ENCODE results near the gene ITIH6.
"Not testable (repeated sequence)": the region's sequence is repeated elsewhere in the genome, so short reads cannot be mapped to it uniquely, and the experiment has no call there.

Gene ITIH6

DNA sequence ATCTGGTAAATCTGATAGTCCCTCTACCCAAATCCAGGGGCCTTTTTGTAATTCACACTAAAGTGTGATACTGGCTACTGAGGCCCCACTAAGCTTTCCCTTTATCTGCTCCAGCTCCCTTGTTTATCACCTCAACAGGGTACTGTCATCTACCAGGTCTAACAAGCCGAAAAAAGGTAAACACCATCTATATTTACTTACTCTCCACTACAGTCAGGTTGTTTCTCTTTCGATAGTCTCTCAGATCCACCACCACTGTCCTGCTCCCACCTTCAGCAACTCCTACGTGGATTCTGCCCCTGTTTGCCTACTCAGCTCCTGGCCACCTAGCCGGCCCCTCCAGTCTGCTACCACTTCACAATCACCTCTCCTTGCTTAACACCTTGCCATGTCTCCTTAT is 3.3 kb downstream of the ITIH6 start:
- DNase-seq = no peak

DNA sequence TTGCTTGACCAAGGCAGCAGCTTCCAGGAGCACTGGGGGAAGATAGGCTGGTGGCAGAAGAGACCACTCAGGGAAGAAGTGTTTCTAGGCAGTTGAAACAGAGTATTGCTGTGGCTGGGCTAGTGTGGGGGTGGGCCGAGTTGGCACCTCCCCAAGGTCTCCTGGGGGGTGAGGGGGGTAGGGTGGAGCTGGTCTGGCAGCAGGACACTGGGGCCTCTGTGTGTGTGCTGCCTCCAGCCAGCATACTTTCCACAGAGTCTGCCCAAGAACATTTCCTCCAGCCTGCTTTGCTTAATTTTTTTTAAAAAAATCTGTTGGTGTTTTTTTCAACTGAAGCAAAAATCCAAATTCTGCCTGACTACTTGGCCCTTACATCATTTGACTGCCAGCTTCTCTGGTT is 4.0 kb downstream of the ITIH6 start:
- no peak for DNase-seq

DNA sequence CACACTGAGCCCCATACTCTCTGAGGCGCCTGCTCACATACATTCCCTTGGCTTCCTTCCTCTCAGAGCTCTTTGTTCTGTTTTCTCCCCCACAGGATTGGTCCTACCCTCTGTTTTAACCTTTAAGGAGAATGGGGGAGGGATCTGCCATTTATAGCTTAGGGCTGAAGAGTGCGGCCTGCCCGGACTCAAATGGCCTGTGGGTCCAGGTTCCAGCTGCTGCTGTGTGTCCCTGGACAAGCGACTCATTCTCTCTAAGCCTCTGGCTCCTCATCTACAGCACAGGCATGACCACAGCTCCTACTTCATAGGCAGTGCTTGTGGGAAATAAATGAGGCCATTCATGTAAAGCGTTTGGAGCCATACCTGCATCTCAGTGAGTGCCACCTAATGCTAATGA is 8.7 kb downstream of the ITIH6 start:
- DNase-seq = not testable (repeated sequence)

DNA sequence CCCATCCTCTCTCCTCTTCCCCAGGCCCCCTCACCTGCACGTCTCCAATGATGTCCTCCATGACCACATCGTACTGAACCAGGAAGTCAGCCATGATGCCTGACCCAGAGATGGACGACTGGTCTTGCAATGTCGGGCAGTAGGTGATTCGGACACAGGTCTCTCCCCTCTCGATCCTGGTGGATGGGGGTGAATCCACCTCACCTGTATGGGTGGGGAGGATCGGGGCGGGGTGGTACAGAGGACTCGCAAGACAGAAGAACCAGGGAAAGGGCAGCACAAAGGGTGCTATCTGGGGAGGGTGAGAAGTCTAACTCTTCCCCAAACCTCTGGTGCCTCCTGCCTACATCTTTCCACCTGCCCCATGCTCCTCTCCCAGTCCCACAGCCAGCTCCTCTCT is 9.6 kb downstream of the ITIH6 start:
- DNase-seq = no peak

DNA sequence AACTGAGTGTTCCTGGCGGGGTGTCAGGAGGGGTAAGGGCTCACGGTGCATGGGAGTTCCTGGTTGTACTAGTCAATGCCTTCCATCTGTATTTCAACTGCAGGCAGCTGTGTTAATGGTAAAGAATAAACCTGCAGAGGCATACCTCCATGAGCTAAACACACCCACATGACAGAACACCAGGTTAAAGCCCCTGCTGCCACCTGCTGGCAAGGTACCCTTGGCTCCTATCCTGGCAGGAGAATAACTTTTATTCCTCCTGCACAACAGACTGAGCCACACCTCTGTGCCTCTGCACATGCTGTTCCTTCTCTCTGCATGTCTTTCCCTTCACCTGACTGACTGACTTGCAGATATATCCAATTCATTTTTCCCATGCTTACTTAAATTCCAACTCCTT is 11.1 kb downstream of the ITIH6 start:
- no peak for DNase-seq

DNA sequence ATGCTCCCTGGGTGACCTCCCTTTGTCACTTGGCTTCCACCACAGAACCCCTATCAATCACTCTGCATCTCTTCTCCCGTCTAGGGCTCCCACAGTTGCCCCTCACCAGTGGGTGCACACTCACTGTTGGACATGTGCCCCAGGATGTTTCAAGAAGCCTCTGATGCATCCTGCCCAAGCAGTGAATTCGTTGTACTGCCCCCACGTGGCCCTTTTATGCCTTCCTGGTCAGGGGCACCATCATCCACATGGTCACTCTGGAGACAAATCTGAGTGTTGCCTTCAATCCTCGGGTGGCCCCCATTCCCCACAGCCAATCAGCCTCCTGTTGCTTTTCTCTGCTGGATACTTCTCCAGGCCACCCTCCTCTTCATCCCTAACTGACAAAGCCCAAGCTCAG is 12.2 kb downstream of the ITIH6 start:
- no peak for DNase-seq

DNA sequence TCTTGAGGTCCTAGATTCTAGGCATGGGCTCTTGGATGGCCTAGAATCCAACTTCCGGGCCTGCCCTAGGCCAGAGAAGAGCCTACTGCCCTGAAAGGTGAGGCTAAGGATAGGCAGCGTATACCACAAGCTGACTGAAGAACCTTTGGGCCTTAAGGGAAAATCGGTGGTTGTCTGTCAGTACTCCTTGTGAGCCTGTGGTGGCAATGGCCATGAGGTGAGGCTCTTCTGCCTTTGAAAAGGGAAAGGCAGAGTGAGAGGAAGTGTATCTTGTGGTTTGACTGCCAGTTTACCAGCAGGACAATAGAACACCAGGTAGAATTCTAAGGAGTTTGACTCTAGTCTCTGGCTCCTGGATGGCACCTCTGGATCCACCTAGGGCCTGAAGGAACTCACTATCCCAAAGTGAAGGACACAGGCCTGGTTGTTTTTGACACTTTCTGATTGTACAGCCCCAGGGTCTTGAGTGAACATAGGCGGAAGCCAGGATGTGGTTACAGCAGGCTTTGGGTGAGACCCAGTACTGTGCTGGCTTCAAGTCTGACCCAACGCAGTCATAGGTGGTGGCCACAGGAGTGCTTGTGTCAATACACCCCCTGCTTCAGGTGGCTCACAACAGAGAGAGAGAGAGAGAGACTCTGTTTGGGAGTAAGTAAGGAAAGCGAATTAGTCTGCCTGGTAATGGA is 20.9 kb downstream of the ITIH6 start:
- DNase-seq = no peak

DNA sequence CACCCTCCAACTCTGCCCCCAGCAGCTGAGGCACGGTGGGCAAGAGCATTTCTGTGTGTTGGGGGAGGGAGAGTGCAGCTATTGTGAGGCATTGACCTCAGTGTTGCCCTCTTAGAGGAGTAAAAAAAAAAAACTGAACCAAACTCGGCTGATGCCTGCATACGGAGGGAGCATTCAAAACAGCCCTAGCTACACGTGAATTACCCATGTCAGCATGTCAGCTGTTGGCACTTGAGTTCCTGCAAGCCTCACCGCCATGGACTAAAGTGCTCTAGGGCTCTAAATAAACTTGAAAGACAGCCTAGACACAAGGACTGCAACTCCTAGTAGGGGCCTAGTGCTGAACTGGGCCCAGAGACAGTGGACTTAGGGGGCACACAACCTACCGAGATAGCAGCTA is 22.0 kb downstream of the ITIH6 start:
- no peak for DNase-seq

DNA sequence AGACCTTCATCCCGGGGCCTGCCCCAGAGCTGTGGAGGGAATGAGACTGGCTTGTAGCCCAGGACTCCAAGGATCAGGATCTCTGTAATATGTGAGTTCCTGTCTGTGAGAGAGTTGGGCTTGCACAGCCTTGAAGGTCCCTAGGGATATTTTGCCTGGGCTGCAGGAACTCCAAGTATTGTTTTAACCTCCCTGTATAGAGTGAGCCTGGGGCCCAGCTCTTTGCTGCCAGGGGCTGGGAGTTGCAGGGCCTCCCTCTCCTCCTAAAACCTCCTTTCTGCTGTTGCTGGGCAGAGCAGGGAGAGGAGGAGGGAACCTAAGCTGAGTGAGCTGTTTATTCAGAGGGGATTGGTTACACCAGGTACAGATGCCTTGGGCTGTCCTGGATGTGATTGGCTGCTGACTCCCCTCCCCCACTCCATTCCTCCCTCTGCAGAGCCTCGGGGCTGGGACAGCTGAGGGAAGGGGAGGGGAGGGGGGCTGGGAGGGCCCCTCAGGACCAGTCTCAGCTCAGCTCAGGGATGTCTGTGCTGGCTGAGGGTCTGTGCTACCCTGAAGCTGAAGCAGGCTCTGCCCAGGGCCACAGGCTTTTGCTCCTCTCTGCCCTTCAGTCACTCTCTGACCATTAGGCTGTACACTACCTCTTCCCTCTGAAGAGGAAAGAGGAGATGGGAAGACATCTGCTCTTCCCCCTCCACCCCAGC is 23.5 kb downstream of the ITIH6 start:
- peak; percentile 70 for DNase-seq

DNA sequence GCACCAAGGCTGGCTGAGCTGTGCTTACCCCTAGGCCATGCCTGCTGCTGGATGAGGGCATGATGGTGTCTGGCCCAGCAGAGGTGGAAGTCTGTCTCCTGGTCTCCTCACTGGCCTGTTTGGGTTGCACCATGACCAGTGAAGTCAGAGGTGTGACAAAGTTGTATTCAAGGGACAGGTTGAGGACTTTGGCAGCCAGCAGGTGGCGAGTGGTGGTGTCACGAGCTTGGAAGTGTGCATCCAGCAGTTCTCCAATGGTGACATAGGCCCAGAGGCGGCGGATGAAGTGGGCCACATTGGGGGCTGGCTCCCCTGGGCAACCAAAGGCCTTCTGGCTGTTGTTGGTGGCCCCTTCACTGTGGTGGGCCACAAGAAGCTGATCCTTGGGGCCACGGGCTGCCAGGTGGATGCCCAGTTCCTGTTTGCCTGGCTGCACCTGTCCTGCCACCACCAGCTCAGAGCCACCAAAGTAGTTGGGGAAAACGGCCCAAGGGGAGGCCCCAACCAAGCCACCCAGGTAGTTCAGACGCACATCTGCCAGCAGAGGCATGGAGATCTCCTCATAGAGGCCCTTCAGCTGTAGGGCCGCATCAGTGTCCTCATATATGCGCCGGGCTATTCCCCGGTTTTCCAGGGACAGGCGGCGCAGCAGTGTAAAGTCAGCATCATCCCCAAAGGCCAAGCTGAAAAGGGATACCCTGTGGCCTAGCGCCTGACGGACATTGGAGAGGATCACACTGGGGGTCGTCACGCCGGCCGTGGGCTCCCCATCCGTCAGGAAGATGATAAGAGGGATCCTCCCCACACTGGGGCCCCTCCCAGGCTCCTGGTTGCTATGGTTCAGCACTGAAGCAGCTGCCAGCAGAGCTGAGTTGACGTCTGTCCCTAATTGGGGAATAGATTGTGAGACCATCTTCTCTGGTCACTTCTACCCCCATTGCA is 39.7 kb downstream of the ITIH6 start:
- no peak for DNase-seq

DNA sequence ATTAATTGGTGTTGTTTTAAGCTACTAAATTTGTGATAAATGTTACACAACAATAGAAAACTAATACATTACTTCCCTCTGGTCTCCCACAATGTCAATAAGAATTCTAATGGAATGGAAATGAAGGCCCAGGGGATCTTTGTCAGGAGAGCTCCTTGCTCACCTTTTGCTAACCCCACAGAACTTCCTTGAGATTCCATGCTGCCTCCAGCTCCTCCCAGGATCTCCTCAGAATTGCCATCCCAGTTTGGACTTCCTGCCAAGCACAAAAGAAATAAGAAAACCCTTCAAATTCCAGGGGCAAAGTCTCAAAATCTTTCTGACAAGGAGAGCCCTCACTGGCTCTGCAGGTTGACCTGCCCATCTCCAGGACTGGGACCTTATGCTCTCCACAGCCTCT is 43.2 kb downstream of the ITIH6 start:
- DNase-seq = no peak

DNA sequence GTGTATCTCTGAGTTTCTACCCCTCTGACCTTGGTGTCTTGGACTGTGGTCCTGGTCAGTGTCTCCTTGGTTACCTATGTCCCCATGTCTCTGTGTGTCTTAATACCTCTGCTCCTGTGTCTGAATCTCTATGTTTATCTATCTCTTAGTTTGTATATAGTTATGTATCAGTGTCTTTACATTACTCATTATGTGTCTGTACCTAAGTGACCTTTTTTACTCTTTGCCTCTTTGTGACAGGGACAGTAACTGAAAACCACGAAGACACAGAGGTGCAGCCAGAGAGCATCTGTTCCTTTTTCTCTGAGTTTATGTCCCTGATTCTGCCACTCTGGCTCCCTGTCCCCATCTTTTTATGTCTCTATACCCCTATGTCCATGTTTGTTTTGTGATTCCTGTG is 49.4 kb downstream of the ITIH6 start:
- DNase-seq = no peak

DNA sequence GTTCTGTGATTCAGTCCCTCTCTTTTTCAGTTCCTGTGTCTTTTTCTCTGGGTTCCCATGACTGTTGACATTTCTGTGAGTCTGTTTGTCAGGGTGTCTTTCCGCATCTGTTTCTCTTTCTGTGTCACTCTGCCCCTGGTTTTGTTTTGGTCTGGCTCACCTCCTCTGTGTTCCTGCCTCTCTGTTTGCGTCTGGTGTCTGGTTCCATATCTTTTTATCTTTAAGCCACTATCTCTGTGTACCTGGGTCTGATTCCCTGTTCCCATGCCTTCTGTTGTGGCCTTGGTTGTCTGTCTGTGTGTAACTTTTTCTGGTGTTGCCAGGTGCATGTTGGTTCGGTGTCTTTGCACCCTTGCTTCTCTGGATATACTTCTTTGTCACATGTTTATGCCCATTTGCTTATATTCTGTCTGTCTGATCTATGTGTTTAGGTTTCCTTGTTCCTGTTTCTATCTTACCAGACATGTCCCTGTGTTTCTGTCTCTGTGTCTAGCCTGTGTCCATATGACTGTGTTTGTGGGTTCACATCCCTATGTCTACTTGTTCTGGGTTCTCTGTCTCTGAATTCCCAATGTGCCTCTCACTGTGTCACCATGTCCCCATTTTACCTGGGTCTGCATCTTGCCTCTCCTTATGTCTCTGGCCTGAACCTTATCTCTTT is 50.2 kb downstream of the ITIH6 start:
- no peak for DNase-seq

DNA sequence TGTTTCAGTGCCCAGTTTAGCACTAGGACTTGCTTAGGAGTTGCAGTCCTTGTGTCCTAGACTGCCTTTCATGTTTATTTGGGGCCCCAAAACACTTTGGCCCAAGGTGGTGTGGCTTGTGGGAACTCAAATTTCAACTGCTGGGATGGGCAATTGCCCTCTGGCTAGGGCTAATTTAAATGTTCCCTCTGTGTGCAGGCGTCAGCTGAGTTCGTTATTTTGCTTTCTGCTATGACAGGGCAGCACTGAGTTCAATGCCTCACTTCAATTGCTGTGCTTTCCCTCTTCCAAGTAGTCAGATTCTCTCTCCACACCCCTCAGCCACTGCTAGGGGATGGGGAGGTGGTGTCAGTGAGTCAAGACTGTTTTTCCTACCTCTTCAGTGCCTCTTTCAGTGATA is 51.1 kb downstream of the ITIH6 start:
- DNase-seq = no peak

DNA sequence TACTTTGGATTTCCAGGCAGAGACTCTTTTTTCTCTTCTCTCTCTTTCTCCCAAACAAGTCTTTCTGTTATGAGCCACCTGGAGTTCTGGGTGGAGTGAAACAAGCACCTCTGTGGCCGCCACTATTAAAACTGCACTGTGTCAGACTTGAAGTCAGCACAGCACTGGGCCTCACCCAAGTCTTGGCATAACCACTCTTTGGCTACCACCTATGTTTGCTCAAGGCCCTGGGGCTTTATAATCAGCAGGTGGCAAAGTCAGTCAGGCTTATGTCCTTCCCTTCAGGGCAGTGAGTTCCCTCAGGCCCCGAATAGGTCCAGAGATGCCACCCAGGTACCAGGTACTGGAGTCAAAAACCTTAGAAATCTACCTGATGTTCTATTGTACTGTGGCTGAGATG is 52.4 kb downstream of the ITIH6 start:
- DNase-seq = no peak

DNA sequence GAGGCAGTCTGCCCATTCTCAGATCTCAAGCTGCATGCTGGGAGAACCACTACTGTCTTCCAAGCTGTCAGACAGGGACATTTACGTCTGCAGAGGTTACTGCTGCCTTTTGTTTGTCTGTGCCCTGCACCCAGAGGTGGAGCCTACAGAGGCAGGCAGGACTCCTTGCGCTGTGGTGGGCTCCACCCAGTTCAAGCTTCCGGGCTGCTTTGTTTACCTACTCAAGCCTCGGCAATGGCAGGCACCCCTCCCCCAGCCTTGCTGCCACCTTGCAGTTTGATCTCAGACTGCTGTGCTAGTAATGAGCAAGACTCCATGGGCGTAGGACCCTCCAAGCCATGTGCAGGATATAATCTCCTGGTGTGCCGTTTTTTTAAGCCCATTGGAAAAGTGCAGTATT is 59.5 kb downstream of the ITIH6 start:
- DNase-seq = not testable (repeated sequence)

DNA sequence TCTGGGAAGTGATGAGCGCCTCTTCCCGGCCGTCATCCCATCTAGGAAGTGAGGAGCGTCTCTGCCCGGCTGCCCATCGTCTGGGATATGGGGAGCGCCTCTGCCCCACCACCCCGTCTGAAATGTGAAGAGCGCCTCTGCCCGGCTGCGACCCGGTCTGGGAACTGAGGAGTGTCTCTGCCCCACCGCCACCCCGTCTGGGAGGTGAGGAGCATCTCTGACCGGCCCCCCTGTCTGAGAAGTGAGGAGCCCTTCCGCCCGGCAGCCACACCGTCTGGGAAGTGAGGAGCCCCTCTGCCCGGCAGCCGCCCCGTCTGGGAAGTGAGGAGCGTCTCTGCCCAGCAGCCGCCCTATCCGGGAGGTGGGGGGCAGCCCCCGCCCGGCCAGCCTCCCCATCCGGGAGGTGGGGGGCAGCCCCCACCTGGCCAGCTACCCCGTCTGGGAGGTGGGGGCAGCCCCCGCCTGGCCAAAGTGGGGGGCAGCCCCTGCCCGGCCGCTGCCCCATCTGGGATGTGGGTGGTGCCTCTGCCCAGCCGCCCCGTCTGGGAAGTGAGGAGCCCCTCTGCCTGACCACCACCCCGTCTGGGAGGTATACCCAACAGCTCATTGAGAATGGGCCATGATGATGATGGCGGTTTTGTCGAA is 61.6 kb downstream of the ITIH6 start:
- not testable (repeated sequence) for DNase-seq

DNA sequence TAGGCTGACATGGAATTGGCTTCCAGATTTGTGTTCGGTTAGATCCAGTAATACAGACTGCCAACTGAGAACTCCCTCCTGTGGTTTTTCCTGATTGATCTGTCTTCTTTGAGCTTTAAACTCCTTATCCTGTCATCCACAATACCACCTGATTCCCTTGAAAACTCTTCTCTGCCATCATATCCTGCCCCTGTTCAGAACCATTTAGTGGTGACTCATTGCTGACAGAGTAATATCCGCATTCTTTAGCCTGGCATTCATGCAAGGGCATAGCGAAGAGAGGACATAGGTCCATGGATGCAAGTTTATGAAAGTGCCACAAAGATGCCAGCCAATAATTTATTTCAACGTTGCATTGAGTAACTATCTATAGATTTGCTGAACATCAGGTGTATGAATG is 76.6 kb downstream of the ITIH6 start:
- DNase-seq = no peak

DNA sequence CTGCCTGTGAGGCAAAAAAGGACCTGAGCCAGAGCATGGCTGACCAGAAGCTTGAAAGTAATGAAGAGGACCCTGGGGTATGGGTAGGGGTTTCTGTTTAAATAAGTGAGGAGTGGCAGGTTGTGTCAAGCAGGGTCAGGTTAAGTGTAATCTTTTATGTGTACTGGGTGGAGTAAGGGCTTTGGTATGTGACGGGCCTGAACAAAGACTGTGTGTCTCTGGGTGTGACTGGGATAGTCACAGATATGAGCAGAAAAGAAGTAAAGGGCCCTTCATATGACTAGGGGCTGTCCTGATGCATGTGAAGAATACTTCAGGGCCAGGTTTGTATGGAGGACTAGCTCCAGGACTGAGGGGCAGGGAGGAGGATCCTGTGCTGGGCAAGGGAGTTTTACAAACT is 82.4 kb downstream of the ITIH6 start:
- no peak for DNase-seq

DNA sequence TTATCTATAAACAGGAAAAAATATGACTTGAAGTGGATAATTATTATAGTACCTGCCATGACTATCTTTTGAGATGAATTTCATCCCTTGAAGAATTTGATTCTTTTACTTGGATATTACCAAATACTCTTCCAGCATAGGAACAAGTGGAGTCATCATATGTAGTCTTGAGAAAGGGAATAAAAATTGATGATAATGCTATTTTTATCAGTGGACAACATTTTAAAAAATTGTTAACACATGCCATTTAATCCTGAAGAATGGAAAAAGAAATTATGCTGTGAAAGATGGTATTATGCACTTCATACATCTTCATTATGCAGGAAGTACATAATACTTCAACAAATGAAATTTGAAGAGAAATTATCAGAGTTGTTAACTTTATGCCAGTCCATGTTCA is 83.6 kb downstream of the ITIH6 start:
- DNase-seq = no peak

DNA sequence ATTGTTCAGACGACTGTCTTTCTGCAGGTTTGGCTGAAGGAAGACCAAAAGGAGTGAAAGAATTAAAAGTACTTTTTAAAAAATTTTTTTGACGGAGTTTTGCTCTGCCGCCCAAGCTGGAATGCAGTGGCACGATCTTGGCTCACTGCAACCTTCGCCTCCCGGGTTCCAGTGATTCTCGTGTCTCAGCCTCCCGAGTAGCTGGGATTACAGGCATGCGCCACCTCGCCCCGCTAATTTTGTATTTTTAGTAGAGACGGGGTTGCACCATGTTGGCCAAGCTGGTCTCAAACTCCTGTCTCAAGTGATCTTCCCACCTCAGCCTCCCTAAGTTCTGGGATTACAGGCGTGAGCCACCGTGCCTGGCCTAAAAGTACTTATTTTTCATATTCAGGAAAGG is 86.3 kb downstream of the ITIH6 start:
- DNase-seq = no peak

DNA sequence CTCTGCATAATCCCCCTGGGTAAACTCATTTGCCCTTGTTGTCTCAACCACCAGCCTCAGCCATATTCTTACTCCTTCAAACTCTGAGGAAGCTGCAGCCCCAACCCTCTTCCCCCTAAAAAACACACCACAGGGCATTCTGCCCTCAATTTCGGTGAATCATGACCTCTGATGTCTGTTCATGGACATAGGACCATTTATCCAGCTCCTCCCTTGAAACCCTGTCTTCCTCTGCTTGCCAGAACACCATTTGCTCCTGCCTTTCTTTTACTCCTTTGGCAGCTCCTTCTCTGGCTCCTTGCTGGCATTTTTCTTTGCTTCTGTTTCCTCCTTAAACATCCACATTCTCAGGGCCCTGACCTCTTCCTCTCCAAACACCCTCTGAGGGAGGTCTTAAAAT is 87.1 kb downstream of the ITIH6 start:
- DNase-seq = no peak

DNA sequence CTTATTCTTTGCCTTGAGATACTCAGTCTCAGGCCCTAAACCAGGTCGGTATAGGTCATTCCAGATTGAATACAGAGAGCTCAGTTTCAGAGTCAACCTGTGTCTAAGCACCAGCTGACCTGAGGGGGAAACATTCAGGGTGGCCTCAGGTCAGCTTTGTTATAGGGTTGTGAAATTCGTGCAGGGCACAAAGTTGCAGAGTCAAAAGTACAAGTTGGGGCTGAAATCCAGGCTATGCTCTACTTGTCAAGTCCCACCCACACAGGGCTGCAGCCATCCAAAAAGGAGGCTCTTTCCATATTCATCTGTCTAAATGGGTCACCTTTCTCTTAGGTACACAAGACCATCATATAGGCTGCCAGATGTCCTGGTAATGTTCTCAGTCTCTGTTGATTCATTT is 89.7 kb downstream of the ITIH6 start:
- no peak for DNase-seq

All from NCI-H2171 treated with DMSO at 0.1 percent for 48 hours (cell line).